Mesendoderm (in vitro differentiated cells): ENCODE results near the gene NFATC1.

Experiments used
- DNase-seq: peaks from one replicate; pipeline ENCODE4 v3.0.0; 2013
- H2AK5ac ChIP-seq: 2 replicates; pipeline ENCODE4 v1.6.1; 2013; ENCODE audit warnings: low read length, inconsistent platforms
- H2BK120ac ChIP-seq: 2 replicates; pipeline ENCODE4 v1.6.1; 2013; ENCODE audit warnings: low read depth, mild to moderate bottlenecking, low read length, moderate library complexity, mixed read lengths
- H2BK15ac ChIP-seq: replicated peaks from 2 replicates; pipeline ENCODE4 v1.6.1; 2013; ENCODE audit warnings: low read depth, mild to moderate bottlenecking, moderate library complexity
- H2BK5ac ChIP-seq: 2 replicates; pipeline ENCODE4 v1.6.1; 2013; ENCODE audit warnings: low read length, inconsistent platforms
- H3K18ac ChIP-seq: 2 replicates; pipeline ENCODE4 v1.6.1; 2013; ENCODE audit warnings: mild to moderate bottlenecking, low read length, mixed read lengths
- H3K23ac ChIP-seq: one replicate; pipeline ENCODE4 v1.6.1; 2013; ENCODE audit warnings: low read length
- H3K27ac ChIP-seq: 2 replicates; pipeline ENCODE4 v1.5.1; 2013; ENCODE audit warnings: low read depth, mild to moderate bottlenecking, inconsistent platforms, low read length, moderate library complexity
- H3K27me3 ChIP-seq: 2 replicates; pipeline ENCODE4 v1.6.1; 2013; ENCODE audit warnings: low read length, control low read depth, mild to moderate bottlenecking, inconsistent platforms; ENCODE audit not compliant: insufficient read depth, poor library complexity
- H3K36me3 ChIP-seq: 2 replicates; pipeline ENCODE4 v1.6.1; 2013; ENCODE audit warnings: low read length, inconsistent platforms; ENCODE audit not compliant: control insufficient read depth, insufficient read depth
- H3K4ac ChIP-seq: one replicate; pipeline ENCODE4 v1.6.1; 2013; ENCODE audit warnings: low read depth, mild to moderate bottlenecking, low read length, moderate library complexity
- H3K4me1 ChIP-seq: 2 replicates; pipeline ENCODE4 v1.6.1; 2013; ENCODE audit warnings: low read depth, low read length, inconsistent platforms; ENCODE audit not compliant: control insufficient read depth
- H3K4me2 ChIP-seq: 2 replicates; pipeline ENCODE4 v1.6.1; 2013; ENCODE audit warnings: low read length
- H3K4me3 ChIP-seq: 2 replicates; pipeline ENCODE4 v1.5.1; 2013; ENCODE audit warnings: mild to moderate bottlenecking, low read length
- H3K56ac ChIP-seq: one replicate; pipeline ENCODE4 v1.6.1; 2013; ENCODE audit warnings: low read length
- H3K79me1 ChIP-seq: 2 replicates; pipeline ENCODE4 v1.6.1; 2013; ENCODE audit warnings: low read length, inconsistent platforms
- H3K79me2 ChIP-seq: 2 replicates; pipeline ENCODE4 v1.6.1; 2013; ENCODE audit warnings: mild to moderate bottlenecking, low read length; ENCODE audit not compliant: control insufficient read depth, insufficient read depth
- H3K9ac ChIP-seq: 2 replicates; pipeline ENCODE4 v1.6.1; 2013; ENCODE audit warnings: low read length, inconsistent platforms
- H4K5ac ChIP-seq: one replicate; pipeline ENCODE4 v1.6.1; 2013; ENCODE audit warnings: low read length
- H4K8ac ChIP-seq: one replicate; pipeline ENCODE4 v1.6.1; 2013; ENCODE audit warnings: low read depth, mild to moderate bottlenecking, control low read depth, low read length, moderate library complexity
- WGBS: extraction: QIAGEN DNeasy Blood & Tissue Kit; methylation state at CpG from one replicate; pipeline ENCODE4 v1.1.7; 2013; ENCODE audit warnings: low lambda C conversion rate, missing lambda C conversion rate; ENCODE audit not compliant: insufficient coverage; ENCODE audit errors: extremely low coverage; 5-methylcytosine and 5-hydroxymethylcytosine counted together

Gene NFATC1

GRCh38 chr18:79552696-79553095 lies 157.0 kb downstream of the NFATC1 start:
- Histone ChIP-seq H3K18ac (no peak overlapping the region), H3K9ac (no peak overlapping the region), H3K56ac (no peak overlapping the region), H4K5ac (no peak overlapping the region), H2BK5ac (no peak overlapping the region), H3K36me3 (no peaks in the 10 kb centered on the region), H3K23ac (no peak overlapping the region), H3K79me2 (no peaks in the 10 kb centered on the region), H3K27me3 (no peaks in the 10 kb centered on the region), H2AK5ac (no peak overlapping the region), H3K4me2 (no peak overlapping the region), H3K4me1 (no peaks in the 10 kb centered on the region), H3K79me1 (no peaks in the 10 kb centered on the region), H2BK15ac (no peak overlapping the region), H2BK120ac (no peak overlapping the region), H3K4ac (no peak overlapping the region), H4K8ac (no peak overlapping the region), H3K27ac (no peak overlapping the region), H3K4me3 (no peak overlapping the region)
- WGBS = no CpG with 5 or more reads among the region's 25 CpGs
- no peak for DNase-seq

GRCh38 chr18:79553154-79553553 lies 157.4 kb downstream of the NFATC1 start:
- no peaks in the 10 kb centered on the region for H3K27me3 ChIP-seq
- no peak overlapping the region for H3K9ac ChIP-seq
- no peak overlapping the region for H3K56ac ChIP-seq
- H4K8ac ChIP-seq = no peak overlapping the region
- H3K79me1 ChIP-seq = no peaks in the 10 kb centered on the region
- no peak overlapping the region for H3K23ac ChIP-seq
- H2BK120ac ChIP-seq = no peak overlapping the region
- H3K4me1 ChIP-seq = no peaks in the 10 kb centered on the region
- no peak overlapping the region for H3K4me3 ChIP-seq
- WGBS = no CpG with 5 or more reads among the region's 24 CpGs
- no peak overlapping the region for H3K4ac ChIP-seq
- no peaks in the 10 kb centered on the region for H3K36me3 ChIP-seq
- no peak overlapping the region for H3K27ac ChIP-seq
- H2AK5ac ChIP-seq = no peak overlapping the region
- no peaks in the 10 kb centered on the region for H3K79me2 ChIP-seq
- no peak overlapping the region for H4K5ac ChIP-seq
- H2BK5ac ChIP-seq = no peak overlapping the region
- H2BK15ac ChIP-seq = no peak overlapping the region
- DNase-seq = no peak
- no peak overlapping the region for H3K18ac ChIP-seq
- no peak overlapping the region for H3K4me2 ChIP-seq

- H3K4me3 ChIP-seq = no peak overlapping the region
- no peaks in the 10 kb centered on the region for H3K36me3 ChIP-seq
- no peak overlapping the region for H2AK5ac ChIP-seq
- no peak overlapping the region for H4K5ac ChIP-seq
- H2BK15ac ChIP-seq = no peak overlapping the region
- no peaks in the 10 kb centered on the region for H3K79me2 ChIP-seq
- H3K9ac ChIP-seq = no peak overlapping the region
- no peak overlapping the region for H3K4me2 ChIP-seq
- H3K4me1 ChIP-seq = no peaks in the 10 kb centered on the region
- no peak for DNase-seq
- WGBS = no CpG with 5 or more reads among the region's 25 CpGs
- H3K79me1 ChIP-seq = no peaks in the 10 kb centered on the region
- no peak overlapping the region for H4K8ac ChIP-seq
- no peak overlapping the region for H3K23ac ChIP-seq
- H3K18ac ChIP-seq = no peak overlapping the region
- no peaks in the 10 kb centered on the region for H3K27me3 ChIP-seq
- H3K4ac ChIP-seq = no peak overlapping the region
- H3K27ac ChIP-seq = no peak overlapping the region
- no peak overlapping the region for H2BK120ac ChIP-seq
- no peak overlapping the region for H3K56ac ChIP-seq
- H2BK5ac ChIP-seq = no peak overlapping the region
These were observed 158.0 kb downstream of the NFATC1 start for GRCh38 chr18:79553696-79554095.

GRCh38 chr18:79554321-79554720 lies 158.6 kb downstream of the NFATC1 start:
- no CpG with 5 or more reads among the region's 13 CpGs for WGBS
- no peak overlapping the region for H3K4me2 ChIP-seq
- no peak overlapping the region for H3K56ac ChIP-seq
- H3K4ac ChIP-seq = no peak overlapping the region
- H4K8ac ChIP-seq = no peak overlapping the region
- H2BK120ac ChIP-seq = no peak overlapping the region
- no peak overlapping the region for H2BK15ac ChIP-seq
- H3K9ac ChIP-seq = no peak overlapping the region
- no peaks in the 10 kb centered on the region for H3K79me1 ChIP-seq
- no peak overlapping the region for H3K4me3 ChIP-seq
- H4K5ac ChIP-seq = no peak overlapping the region
- H3K79me2 ChIP-seq = no peaks in the 10 kb centered on the region
- no peak overlapping the region for H3K18ac ChIP-seq
- no peak overlapping the region for H3K23ac ChIP-seq
- no peak for DNase-seq
- H3K27ac ChIP-seq = no peak overlapping the region
- no peaks in the 10 kb centered on the region for H3K4me1 ChIP-seq
- H2BK5ac ChIP-seq = no peak overlapping the region
- H2AK5ac ChIP-seq = no peak overlapping the region
- H3K36me3 ChIP-seq = no peaks in the 10 kb centered on the region
- H3K27me3 ChIP-seq = no peaks in the 10 kb centered on the region

GRCh38 chr18:79554945-79555645 lies 159.4 kb downstream of the NFATC1 start:
- no peak overlapping the region for H3K4me3 ChIP-seq
- no peak overlapping the region for H3K23ac ChIP-seq
- no CpG with 5 or more reads among the region's 30 CpGs for WGBS
- no peak overlapping the region for H3K4me2 ChIP-seq
- H2AK5ac ChIP-seq = no peak overlapping the region
- no peaks in the 10 kb centered on the region for H3K27me3 ChIP-seq
- no peaks in the 10 kb centered on the region for H3K79me2 ChIP-seq
- H3K4ac ChIP-seq = no peak overlapping the region
- H3K18ac ChIP-seq = no peak overlapping the region
- H4K5ac ChIP-seq = no peak overlapping the region
- no peak for DNase-seq
- no peaks in the 10 kb centered on the region for H3K79me1 ChIP-seq
- no peak overlapping the region for H3K56ac ChIP-seq
- H3K9ac ChIP-seq = no peak overlapping the region
- H4K8ac ChIP-seq = no peak overlapping the region
- H2BK120ac ChIP-seq = no peak overlapping the region
- no peak overlapping the region for H3K27ac ChIP-seq
- no peaks in the 10 kb centered on the region for H3K4me1 ChIP-seq
- H2BK5ac ChIP-seq = no peak overlapping the region
- H2BK15ac ChIP-seq = no peak overlapping the region
- no peaks in the 10 kb centered on the region for H3K36me3 ChIP-seq

GRCh38 chr18:79555885-79556284 lies 160.2 kb downstream of the NFATC1 start:
- H2AK5ac ChIP-seq = no peak overlapping the region
- no peaks in the 10 kb centered on the region for H3K4me1 ChIP-seq
- H3K4me3 ChIP-seq = no peak overlapping the region

More at GRCh38 chr18:79555885-79556284, 160.2 kb downstream of the NFATC1 start:
- Histone ChIP-seq H3K56ac (no peak overlapping the region), H3K27me3 (no peaks in the 10 kb centered on the region), H3K23ac (no peak overlapping the region), H3K4ac (no peak overlapping the region), H2BK15ac (no peak overlapping the region), H3K79me2 (no peaks in the 10 kb centered on the region), H2BK5ac (no peak overlapping the region), H3K9ac (no peak overlapping the region), H3K4me2 (no peak overlapping the region), H3K18ac (no peak overlapping the region), H4K8ac (no peak overlapping the region), H2BK120ac (no peak overlapping the region), H3K79me1 (no peaks in the 10 kb centered on the region), H3K36me3 (no peaks in the 10 kb centered on the region), H4K5ac (no peak overlapping the region), H3K27ac (no peak overlapping the region)
- DNase-seq = no peak
- WGBS = no CpG with 5 or more reads among the region's 19 CpGs
